K562 (cell line): ENCODE data around the gene CDH20. TPM values are rescaled to one million over a fixed set of nuclear protein-coding genes. Genes with fewer than 3 reads are reported as not detected.

Source experiments
- ATAC-seq: fragments of 200-7000 bp; cut with Tn5 transposase; 3 replicates; pipeline ENCODE4 v1.9.1; 2020; ENCODE audit warnings: moderate library complexity
- BruUV-seq: library from RNA; stranded (reverse); fragments of 400-500 nt; replicated peaks from 2 replicates; lab custom pipeline; 2021; lab: Mats Ljungman, UMichigan
- CTCF ChIA-PET: fragments of 300-600 bp; formaldehyde crosslinking; extraction: SDS; loops from one replicate; lab custom pipeline; 2021; ENCODE audit warnings: low intra/inter-chr PET ratio; lab: Yijun Ruan, JAX
- POLR2A ChIA-PET: fragments of 300-600, 350-650 bp; sonication (Branson Sonifier 250); formaldehyde crosslinking; extraction: SDS; loops from one replicate; lab custom pipeline; 2021; ENCODE audit warnings: antibody characterized with exemption, inconsistent platforms; lab: Yijun Ruan, JAX
- DNase-seq, 4 experiments: peaks; one replicate each; pipeline versions ENCODE4 v3.0.0 to v3.0.0-alpha.2; 2011 to 2018; ENCODE audit warnings: low spot score in 3 of 4, mixed read lengths in 3 of 4; ENCODE audit errors: extremely low read depth in 1 of 4
- FAIRE-seq: peaks from 2 replicates; lab custom pipeline; 2011; peaks lifted over from hg19 to GRCh38; lab: Jason Lieb, UNC
- H2AFZ ChIP-seq: 2 replicates; pipeline ENCODE4 v1.6.0; 2011; ENCODE audit warnings: low read depth, low read length, control low read depth, inconsistent platforms
- H3K27ac ChIP-seq: fragments of 200-600 bp; 3 replicates; pipeline ENCODE4 v1.8.0; 2011; ENCODE audit warnings: low read depth, mild to moderate bottlenecking, control low read depth, inconsistent platforms, low read length, moderate library complexity, mixed read lengths; ENCODE audit errors: extremely low read depth
- H3K27me3 ChIP-seq, 2 experiments: fragments of 300-600 bp in 1 of 2; 2 replicates in 1 of 2; 3 replicates in 1 of 2; pipeline versions ENCODE4 v1.6.0 to v1.8.0; 2011; ENCODE audit warnings: inconsistent platforms in 2 of 2, low read length in 2 of 2, mild to moderate bottlenecking in 1 of 2, mixed read lengths in 1 of 2, moderate library complexity in 1 of 2; ENCODE audit not compliant: control insufficient read depth in 2 of 2, insufficient read depth in 2 of 2
- H3K36me3 ChIP-seq: fragments of 300-600 bp; 3 replicates; pipeline ENCODE4 v1.8.0; 2011; ENCODE audit warnings: mild to moderate bottlenecking, low read length, inconsistent platforms; ENCODE audit not compliant: control insufficient read depth, insufficient read depth
- H3K4me1 ChIP-seq, 2 experiments: fragments of 200-600 bp in 1 of 2; replicated peaks in 1 of 2; 2 replicates in 1 of 2; 3 replicates in 1 of 2; pipeline versions ENCODE4 v1.5.1 to v1.8.0; 2011; ENCODE audit warnings: inconsistent platforms in 2 of 2, low read length in 2 of 2, mild to moderate bottlenecking in 1 of 2, mixed read lengths in 1 of 2, moderate library complexity in 1 of 2; ENCODE audit not compliant: control insufficient read depth in 2 of 2, insufficient read depth in 2 of 2
- H3K4me2 ChIP-seq: 2 replicates; pipeline ENCODE4 v1.6.1; 2011; ENCODE audit warnings: low read length, control low read depth, inconsistent platforms, mixed read lengths; ENCODE audit not compliant: insufficient read depth
- H3K4me3 ChIP-seq: fragments of 200-600 bp; sonication (generic), shearing (Covaris generic); 2 replicates; pipeline ENCODE4 v1.5.1; 2016; ENCODE audit warnings: control low read depth, inconsistent platforms
- H3K79me2 ChIP-seq: fragments of 200-600 bp; 3 replicates; pipeline ENCODE4 v1.8.0; 2011; ENCODE audit warnings: low read length, inconsistent platforms; ENCODE audit not compliant: control insufficient read depth, insufficient read depth
- H3K9ac ChIP-seq, 2 experiments: 2 replicates each; pipeline versions ENCODE4 v1.6.0 to v1.6.1; 2011; ENCODE audit warnings: low read depth in 2 of 2, low read length in 2 of 2, control low read depth in 1 of 2, inconsistent platforms in 1 of 2, mild to moderate bottlenecking in 1 of 2, mixed read lengths in 1 of 2; ENCODE audit not compliant: insufficient read depth in 1 of 2
- H3K9me1 ChIP-seq: one replicate; pipeline ENCODE4 v1.6.0; 2011; ENCODE audit warnings: inconsistent platforms, mild to moderate bottlenecking, low read length, moderate library complexity; ENCODE audit not compliant: control insufficient read depth, insufficient read depth
- H3K9me3 ChIP-seq: replicated peaks from 2 replicates; pipeline ENCODE4 v1.5.1; 2011; ENCODE audit warnings: low read depth, low read length, inconsistent platforms; ENCODE audit not compliant: control insufficient read depth, insufficient read depth
- H4K20me1 ChIP-seq: replicated peaks from 2 replicates; pipeline ENCODE4 v1.6.1; 2011; ENCODE audit warnings: low read length, inconsistent platforms, mixed read lengths; ENCODE audit not compliant: control insufficient read depth, insufficient read depth
- CBFA2T3 ChIP-seq: fragments of 450-650 bp; IDR thresholded peaks from 2 replicates; pipeline ENCODE4 v1.6.1; 2017
- CEBPG ChIP-seq, 3 experiments: fragments of 200-800 bp in 1 of 3; sonication (Bioruptor generic) in 1 of 3; sonication (generic) in 1 of 3; formaldehyde crosslinking in 1 of 3; IDR thresholded peaks in 2 of 3; conservative IDR thresholded peaks in 1 of 3; 2 replicates each; pipeline versions ENCODE4 v1.6.1 to v1.8.0; 2016 to 2022; ENCODE audit warnings: missing compliant biosample characterization in 2 of 3, missing genetic modification characterization in 2 of 3, mild to moderate bottlenecking in 1 of 3, missing genetic modification reagents in 1 of 3
- EP400 ChIP-seq: fragments of 450-650 bp; IDR thresholded peaks from 2 replicates; pipeline ENCODE4 v1.6.1; 2017; ENCODE audit warnings: antibody characterized with exemption, mild to moderate bottlenecking, moderate library complexity
- HDAC3 ChIP-seq: fragments of 450-650 bp; IDR thresholded peaks from 2 replicates; pipeline ENCODE4 v1.6.1; 2018; ENCODE audit warnings: borderline replicate concordance, mild to moderate bottlenecking, moderate library complexity; ENCODE audit not compliant: partially characterized antibody
- PML ChIP-seq: IDR thresholded peaks from 2 replicates; pipeline ENCODE4 v1.6.1; 2012; ENCODE audit warnings: low read length, inconsistent platforms
- POLR2A ChIP-seq: fragments of 450-650 bp; conservative IDR thresholded peaks from 2 replicates; pipeline ENCODE4 v1.6.1; 2016
- RBM15 ChIP-seq: fragments of 200-400 bp; formaldehyde crosslinking; IDR thresholded peaks from 2 replicates; pipeline ENCODE4 v1.6.1; 2018; ENCODE audit warnings: mild to moderate bottlenecking, low read length, moderate library complexity; ENCODE audit not compliant: insufficient read depth
- YY1 ChIP-seq, 3 experiments: IDR thresholded peaks; 2 replicates each; pipeline ENCODE4 v1.6.1; 2011; ENCODE audit warnings: low read length in 2 of 3, mild to moderate bottlenecking in 2 of 3, moderate library complexity in 2 of 3, borderline replicate concordance in 1 of 3, control low read depth in 1 of 3, low read depth in 1 of 3; ENCODE audit not compliant: insufficient read depth in 3 of 3, insufficient replicate concordance in 2 of 3, control insufficient read depth in 1 of 3, insufficient read length in 1 of 3; ENCODE audit errors: extremely low read depth in 1 of 3
- ZFX ChIP-seq: sonication (generic); formaldehyde crosslinking; IDR thresholded peaks from 2 replicates; pipeline ENCODE4 v1.8.0; 2022; ENCODE audit warnings: mild to moderate bottlenecking, missing genetic modification reagents, moderate library complexity
- ZNF146 ChIP-seq: IDR thresholded peaks from one replicate; pipeline ENCODE4 v1.6.1; 2018; ENCODE audit warnings: missing compliant biosample characterization; ENCODE audit not compliant: unreplicated experiment
- ZNF253 ChIP-seq: fragments of 250-450 bp; sonication (Bioruptor Pico); conservative IDR thresholded peaks from 2 replicates; pipeline ENCODE4 v1.6.1; 2021; ENCODE audit warnings: mild to moderate bottlenecking
- WGBS: fragments of 100-300 bp; shearing (Covaris generic); methylation state at CpG from one replicate; pipeline ENCODE4 v1.1.6; 2016; ENCODE audit warnings: low coverage, mixed read lengths; ENCODE audit not compliant: insufficient coverage; ENCODE audit errors: missing lambda C conversion rate; 5-methylcytosine and 5-hydroxymethylcytosine counted together
- in situ Hi-C: fragments of 300-500 bp; cut with MboI; formaldehyde crosslinking; loops from 4 replicates; pipeline ENCODE4 v1.15.0; 2018; ENCODE audit warnings: inconsistent platforms, mixed read lengths
- intact Hi-C: fragments of 100-400 bp; cut with micrococcal nuclease; formaldehyde crosslinking; loops from 2 replicates; pipeline ENCODE4 v1.14.2; 2022
- polyA plus RNA-seq, 8 experiments: library from polyadenylated mRNA; depleted of rRNA in 4 of 8; stranded (reverse) in 5 of 8; unstranded in 3 of 8; fragments of >200 nt; fragmentation: Nextera tagmentation in 2 of 8; fragmentation: Illumina TruSeq in 1 of 8; extraction: Ambion mirVana in 2 of 8; extraction: Trizol in 1 of 8; gene quantifications; 2 replicates each; pipeline versions ENCODE4 v1.2.1 to v1.2.3, GENCODE V29; 2011 to 2014; ENCODE audit warnings: inconsistent platforms in 1 of 8, missing spikeins in 1 of 8
- total RNA-seq, 7 experiments: library from RNA; depleted of rRNA in 6 of 7; stranded (reverse); fragments of >200 nt in 6 of 7; fragmentation: Illumina TruSeq in 2 of 7; extraction: Trizol in 2 of 7; gene quantifications; 2 replicates each; pipeline versions ENCODE4 v1.2.1 to v1.2.3, GENCODE V29; 2011 to 2021; ENCODE audit warnings: low replicate concordance in 1 of 7

CDH20 gene
- total and polyA plus RNA-seq, 9 of the 15 experiments (the other 6 are each of a cell fraction or from before 2014, with no cell fraction given) = not detected

DNA sequence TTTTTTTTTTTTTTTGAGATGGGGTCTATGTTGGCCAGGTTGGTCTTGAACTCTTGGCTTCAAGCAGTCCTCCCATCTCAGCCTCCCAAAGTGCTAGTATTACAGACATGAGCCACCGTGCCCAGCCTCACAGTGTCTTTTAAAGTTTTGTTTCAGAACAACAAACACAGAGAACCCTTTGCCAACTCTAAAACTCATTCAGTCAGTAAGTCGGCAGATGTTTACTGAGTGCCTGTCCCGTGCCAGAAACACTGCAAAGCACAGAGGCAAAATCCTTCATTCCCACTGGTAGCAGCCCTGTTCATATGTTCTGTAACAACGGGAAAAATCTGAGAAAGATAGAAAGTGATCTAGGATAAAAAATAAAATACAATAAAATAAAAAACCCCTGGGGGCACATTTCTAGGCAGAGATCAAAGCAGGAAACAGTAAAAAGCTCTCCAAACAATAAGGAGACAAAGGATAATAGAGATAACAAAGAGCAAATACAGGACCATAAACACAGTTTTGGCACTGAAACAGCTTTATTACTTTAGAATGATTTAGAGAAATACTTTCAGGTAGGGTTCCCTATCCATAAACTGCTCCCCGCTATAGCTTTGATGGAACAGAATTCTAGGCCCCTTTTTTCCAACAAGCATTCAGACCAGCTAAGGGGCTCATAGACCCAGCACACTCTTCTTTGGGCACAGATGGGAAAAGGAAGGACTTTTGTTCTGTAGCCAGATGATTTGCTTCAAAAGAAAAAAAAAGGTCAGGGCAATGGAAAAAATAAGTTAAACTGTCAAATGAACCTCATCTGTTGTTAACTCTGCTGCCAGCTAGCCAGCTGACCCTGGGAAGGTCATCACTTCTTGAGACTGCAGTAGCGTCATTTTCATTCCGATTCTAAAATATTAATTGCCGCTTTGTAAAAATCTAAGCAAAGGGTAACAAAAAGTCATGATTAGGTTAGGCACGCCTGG is 212.3 kb downstream of the CDH20 start:
- Histone ChIP-seq H3K79me2 (no peaks in the 10 kb centered on the region), H3K4me1 (no peaks in the 10 kb centered on the region), H3K27ac (no peak overlapping the region), H3K36me3 (no peaks in the 10 kb centered on the region), H4K20me1 (no peaks in the 10 kb centered on the region), H3K9me1 (no peaks in the 10 kb centered on the region), H3K27me3 (no peaks in the 10 kb centered on the region), H3K9ac (no peak overlapping the region), H3K4me3 (no peak overlapping the region), H2AFZ (no peak overlapping the region), H3K9me3 (no peaks in the 10 kb centered on the region), H3K4me2 (no peak overlapping the region)
- BruUV-seq = no TSS peak
- intact Hi-C loops (no loop called here), in situ Hi-C loops (no loop called here)
- ChIA-PET CTCF (no interaction called here), POLR2A (interaction anchor here (0.7 kb wide), 1 partner anchor 224 kb away, joined by 3 read pairs; no protein-coding TSS in a partner anchor)
- WGBS = 1% methylated on average over 8 of the region's 9 CpGs
- ATAC-seq = no peak
- FAIRE-seq = no peak
- no peak for DNase-seq
- no peak for TF ChIP-seq PML
- no peak for TF ChIP-seq EP400
- TF ChIP-seq POLR2A = no peak
- no peak for TF ChIP-seq CEBPG (CRISPR knock-in tag; IDR thresholded peaks at IDR 0.05)
- TF ChIP-seq CEBPG (tag; conservative IDR thresholded peaks at IDR 0.05 in 1 of 2, IDR thresholded peaks at IDR 0.05 in 1 of 2) = no peak
- no peak for TF ChIP-seq ZNF146 (CRISPR knock-in tag)
- TF ChIP-seq RBM15 = no peak
- TF ChIP-seq YY1 (IDR thresholded peaks at IDR 0.05; ENCODE audit: borderline replicate concordance in 1 of 3, control insufficient read depth in 1 of 3, extremely low read depth in 1 of 3, insufficient read depth in 3 of 3, insufficient read length in 1 of 3, insufficient replicate concordance in 2 of 3, low read depth in 1 of 3, low read length in 2 of 3) = no peak
- TF ChIP-seq CBFA2T3 = no peak
- TF ChIP-seq ZFX = no peak
- no peak for TF ChIP-seq ZNF253
- TF ChIP-seq HDAC3 = no peak
